ENCODE data around the gene NTN1.
A peak's percentile ranks its signal among the peaks of the same experiment; 100 is the strongest.

GRCh38 chr17:8994319-8994718 lies 27.0 kb upstream of the NTN1 start:
- TF ChIP-seq CTCF (IDR thresholded peaks at IDR 0.05; ENCODE audit: insufficient read depth, low read length, poor library complexity, severe bottlenecking) (peak; percentile 59), EZH2phosphoT487 (conservative IDR thresholded peaks at IDR 0.05; ENCODE audit: low read length) (no peak)

Measured in SU-DHL-6 (cell line).